ENCODE measurements around the gene INF2.

GRCh38 chr14:104684449-104684821, 5.0 kb upstream of the INF2 start:
- TF ChIP-seq CTCF (IDR thresholded peaks at IDR 0.05) (no peak), EZH2 (IDR thresholded peaks at IDR 0.05) (no peak), EZH2phosphoT487 (IDR thresholded peaks at IDR 0.05) (no peak)

Measured in neural progenitor cell (in vitro differentiated cells).